Measurements from ENCODE around the gene BTNL3. TPM values are rescaled to one million over a fixed set of nuclear protein-coding genes. Genes with fewer than 3 reads are reported as not detected.

Gene BTNL3
- total and polyA plus RNA-seq, 4 donors = 0.08 to 0.19 TPM; not detected in 2

DNA sequence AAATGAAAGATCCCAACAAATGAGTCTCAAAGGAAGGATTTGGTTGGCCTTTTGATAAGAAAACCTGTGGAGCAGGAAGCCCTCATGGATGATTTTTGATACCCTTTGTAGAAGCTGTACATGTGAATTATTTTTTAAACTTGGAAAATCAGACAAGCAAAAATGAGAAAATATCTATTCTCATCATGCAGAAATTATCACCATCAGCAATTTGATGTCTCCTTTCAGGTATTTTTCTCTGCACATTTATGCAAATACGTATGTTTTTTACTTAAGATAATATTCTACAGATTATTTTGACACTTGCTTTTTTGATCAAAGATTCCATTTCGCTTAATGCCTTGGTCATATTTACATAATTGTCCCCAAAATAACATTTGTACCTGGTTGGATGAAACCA is 58.6 kb downstream of the BTNL3 start:
- peaks cover 0 to 15% (median 3%) of the 10 kb centered on the region in 4 donors for H3K27me3 ChIP-seq (ENCODE audit: control insufficient read depth in 4 of 4, insufficient read depth in 4 of 4, low read length in 3 of 4)
- TF ChIP-seq RXRA (IDR thresholded peaks at IDR 0.05) = no peak
- H3K9ac ChIP-seq (ENCODE audit: low read depth in 1 of 2, low read length in 2 of 2) = no peak overlapping the region
- no peaks in the 10 kb centered on the region for H3K9me3 ChIP-seq (ENCODE audit: control insufficient read depth in 4 of 4, low read length in 3 of 4)
- H3K4me1 ChIP-seq (ENCODE audit: control insufficient read depth in 4 of 4, insufficient read depth in 4 of 4, low read length in 3 of 4) = no peaks in the 10 kb centered on the region
- 65% methylated on average over 2 of the region's 2 CpGs for WGBS
- no peaks in the 10 kb centered on the region for H3K36me3 ChIP-seq (ENCODE audit: control insufficient read depth in 4 of 4, insufficient read depth in 3 of 4, low read depth in 1 of 4, low read length in 3 of 4)
- DNase-seq (ENCODE audit: low spot score) = no peak
- H3K27ac ChIP-seq (ENCODE audit: low read depth in 1 of 2, low read length in 2 of 2) = no peak overlapping the region
- H3K4me3 ChIP-seq (ENCODE audit: low read depth in 1 of 3, low read length in 3 of 3) = no peak overlapping the region

DNA sequence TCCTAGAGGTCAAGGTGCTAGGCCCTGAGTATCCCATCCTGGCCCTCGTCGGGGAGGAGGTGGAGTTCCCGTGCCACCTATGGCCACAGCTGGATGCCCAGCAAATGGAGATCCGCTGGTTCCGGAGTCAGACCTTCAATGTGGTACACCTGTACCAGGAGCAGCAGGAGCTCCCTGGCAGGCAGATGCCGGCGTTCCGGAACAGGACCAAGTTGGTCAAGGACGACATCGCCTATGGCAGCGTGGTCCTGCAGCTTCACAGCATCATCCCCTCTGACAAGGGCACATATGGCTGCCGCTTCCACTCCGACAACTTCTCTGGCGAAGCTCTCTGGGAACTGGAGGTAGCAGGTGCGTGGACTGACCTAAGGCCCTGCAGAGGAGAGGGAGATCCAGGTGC is 59.3 kb downstream of the BTNL3 start:
- TF ChIP-seq, protein P1, sequence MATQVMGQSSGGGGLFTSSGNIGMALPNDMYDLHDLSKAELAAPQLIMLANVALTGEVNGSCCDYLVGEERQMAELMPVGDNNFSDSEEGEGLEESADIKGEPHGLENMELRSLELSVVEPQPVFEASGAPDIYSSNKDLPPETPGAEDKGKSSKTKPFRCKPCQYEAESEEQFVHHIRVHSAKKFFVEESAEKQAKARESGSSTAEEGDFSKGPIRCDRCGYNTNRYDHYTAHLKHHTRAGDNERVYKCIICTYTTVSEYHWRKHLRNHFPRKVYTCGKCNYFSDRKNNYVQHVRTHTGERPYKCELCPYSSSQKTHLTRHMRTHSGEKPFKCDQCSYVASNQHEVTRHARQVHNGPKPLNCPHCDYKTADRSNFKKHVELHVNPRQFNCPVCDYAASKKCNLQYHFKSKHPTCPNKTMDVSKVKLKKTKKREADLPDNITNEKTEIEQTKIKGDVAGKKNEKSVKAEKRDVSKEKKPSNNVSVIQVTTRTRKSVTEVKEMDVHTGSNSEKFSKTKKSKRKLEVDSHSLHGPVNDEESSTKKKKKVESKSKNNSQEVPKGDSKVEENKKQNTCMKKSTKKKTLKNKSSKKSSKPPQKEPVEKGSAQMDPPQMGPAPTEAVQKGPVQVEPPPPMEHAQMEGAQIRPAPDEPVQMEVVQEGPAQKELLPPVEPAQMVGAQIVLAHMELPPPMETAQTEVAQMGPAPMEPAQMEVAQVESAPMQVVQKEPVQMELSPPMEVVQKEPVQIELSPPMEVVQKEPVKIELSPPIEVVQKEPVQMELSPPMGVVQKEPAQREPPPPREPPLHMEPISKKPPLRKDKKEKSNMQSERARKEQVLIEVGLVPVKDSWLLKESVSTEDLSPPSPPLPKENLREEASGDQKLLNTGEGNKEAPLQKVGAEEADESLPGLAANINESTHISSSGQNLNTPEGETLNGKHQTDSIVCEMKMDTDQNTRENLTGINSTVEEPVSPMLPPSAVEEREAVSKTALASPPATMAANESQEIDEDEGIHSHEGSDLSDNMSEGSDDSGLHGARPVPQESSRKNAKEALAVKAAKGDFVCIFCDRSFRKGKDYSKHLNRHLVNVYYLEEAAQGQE (IDR thresholded peaks at IDR 0.05) = no peak
- TF ChIP-seq MAX (IDR thresholded peaks at IDR 0.05) = no peak
- no peak for TF ChIP-seq HNF4A (conservative IDR thresholded peaks at IDR 0.05)
- no peak for TF ChIP-seq EGR1 (IDR thresholded peaks at IDR 0.05; ENCODE audit: low read depth in 2 of 2)
- TF ChIP-seq CTCF (IDR thresholded peaks at IDR 0.05; ENCODE audit: low read depth, low read length, missing input control) = no peak
- TF ChIP-seq, protein P2, sequence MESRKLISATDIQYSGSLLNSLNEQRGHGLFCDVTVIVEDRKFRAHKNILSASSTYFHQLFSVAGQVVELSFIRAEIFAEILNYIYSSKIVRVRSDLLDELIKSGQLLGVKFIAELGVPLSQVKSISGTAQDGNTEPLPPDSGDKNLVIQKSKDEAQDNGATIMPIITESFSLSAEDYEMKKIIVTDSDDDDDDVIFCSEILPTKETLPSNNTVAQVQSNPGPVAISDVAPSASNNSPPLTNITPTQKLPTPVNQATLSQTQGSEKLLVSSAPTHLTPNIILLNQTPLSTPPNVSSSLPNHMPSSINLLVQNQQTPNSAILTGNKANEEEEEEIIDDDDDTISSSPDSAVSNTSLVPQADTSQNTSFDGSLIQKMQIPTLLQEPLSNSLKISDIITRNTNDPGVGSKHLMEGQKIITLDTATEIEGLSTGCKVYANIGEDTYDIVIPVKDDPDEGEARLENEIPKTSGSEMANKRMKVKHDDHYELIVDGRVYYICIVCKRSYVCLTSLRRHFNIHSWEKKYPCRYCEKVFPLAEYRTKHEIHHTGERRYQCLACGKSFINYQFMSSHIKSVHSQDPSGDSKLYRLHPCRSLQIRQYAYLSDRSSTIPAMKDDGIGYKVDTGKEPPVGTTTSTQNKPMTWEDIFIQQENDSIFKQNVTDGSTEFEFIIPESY (IDR thresholded peaks at IDR 0.05) = no peak
- no peak for TF ChIP-seq NR2F2 (IDR thresholded peaks at IDR 0.05)
- no peak for TF ChIP-seq SP1 (IDR thresholded peaks at IDR 0.05)
- TF ChIP-seq FOXA1 (IDR thresholded peaks at IDR 0.05) = no peak
- no peak for TF ChIP-seq HNF4G (IDR thresholded peaks at IDR 0.05)
- no peak for TF ChIP-seq YY1 (IDR thresholded peaks at IDR 0.05)
- no peak for TF ChIP-seq GABPA (IDR thresholded peaks at IDR 0.05 in 1 of 2, conservative IDR thresholded peaks at IDR 0.05 in 1 of 2)
- TF ChIP-seq TAF1 (conservative IDR thresholded peaks at IDR 0.05) = no peak
- no peak for TF ChIP-seq FOXA2 (IDR thresholded peaks at IDR 0.05)
- DNase-seq (ENCODE audit: low spot score) = no peak
- no peak overlapping the region for H3K9ac ChIP-seq (ENCODE audit: low read depth in 1 of 2, low read length in 2 of 2)
- no peak overlapping the region for H3K4me3 ChIP-seq (ENCODE audit: low read depth in 1 of 3, low read length in 3 of 3)
- WGBS = 92% methylated on average over 15 of the region's 15 CpGs
- no peaks in the 10 kb centered on the region for H3K36me3 ChIP-seq (ENCODE audit: control insufficient read depth in 4 of 4, insufficient read depth in 3 of 4, low read depth in 1 of 4, low read length in 3 of 4)
- peaks cover under 1 to 5% (median 3%) of the 10 kb centered on the region in 4 donors for H3K4me1 ChIP-seq (ENCODE audit: control insufficient read depth in 4 of 4, insufficient read depth in 4 of 4, low read length in 3 of 4)
- H3K27me3 ChIP-seq (ENCODE audit: control insufficient read depth in 4 of 4, insufficient read depth in 4 of 4, low read length in 3 of 4) = peaks cover 2 to 15% (median 6%) of the 10 kb centered on the region in 4 donors
- H3K27ac ChIP-seq (ENCODE audit: low read depth in 1 of 2, low read length in 2 of 2) = no peak overlapping the region
- H3K9me3 ChIP-seq (ENCODE audit: control insufficient read depth in 4 of 4, low read length in 3 of 4) = no peaks in the 10 kb centered on the region
